Left lung (tissue), 10 donors: ENCODE measurements around the gene EDRF1. TPM values are rescaled to one million over a fixed set of nuclear protein-coding genes. Genes with fewer than 3 reads are reported as not detected.

Source experiments
- ATAC-seq: fragments of 200-7000 bp; cut with Tn5 transposase; one replicate; pipeline ENCODE4 v1.9.1; 2020; ENCODE audit warnings: moderate library complexity
- DNase-seq, 4 donors: peaks; one replicate each; pipeline ENCODE4 v3.0.0-alpha.2; 2013 to 2020
- H3K27ac ChIP-seq, 2 donors: fragments of 200-600 bp; sonication (generic) in 1 of 2; one replicate each; pipeline versions ENCODE4 v1.5.0 to v1.8.0; 2020 to 2021
- H3K27me3 ChIP-seq, 2 donors: fragments of 200-600 bp; sonication (generic) in 1 of 2; one replicate each; pipeline versions ENCODE4 v1.5.0 to v1.8.0; 2020 to 2021
- H3K36me3 ChIP-seq, 2 donors: fragments of 200-600 bp; sonication (generic) in 1 of 2; one replicate each; pipeline versions ENCODE4 v1.5.0 to v1.8.0; 2020 to 2021
- H3K4me1 ChIP-seq, 2 donors: fragments of 200-600 bp; one replicate each; pipeline ENCODE4 v1.8.0; 2021
- H3K4me3 ChIP-seq, 2 donors: fragments of 200-600 bp; sonication (generic) in 1 of 2; one replicate each; pipeline versions ENCODE4 v1.5.0 to v1.8.0; 2020 to 2021; ENCODE audit warnings: mild to moderate bottlenecking in 1 of 2
- H3K9me3 ChIP-seq, 2 donors: fragments of 200-600 bp; sonication (generic) in 1 of 2; one replicate each; pipeline versions ENCODE4 v1.5.0 to v1.8.0; 2020 to 2021
- intact Hi-C, 2 donors: fragments of 100-400 bp; cut with DNase I; formaldehyde crosslinking; loops; one replicate each; pipeline versions ENCODE4 v1.11.2 to v1.14.2; 2022
- polyA plus RNA-seq, 6 donors: library from polyadenylated mRNA; unstranded; fragments of 120-200 nt; gene quantifications; one replicate each; pipeline ENCODE4 v1.2.1, GENCODE V29; 2013; ENCODE audit not compliant: insufficient read length in 6 of 6
- total RNA-seq, 2 donors: library from RNA; stranded (reverse); fragmentation: NEBNext Ultra II Directional; extraction: Animal tissue kit (Norgen Biotek cat#: 25700); gene quantifications; one replicate each; pipeline ENCODE4 v1.2.1, GENCODE V29; 2021
- TF ChIP-seq, protein P1 (sequence below), 2 donors: fragments of 200-600 bp; sonication (generic) in 1 of 2; IDR thresholded peaks; one replicate each; pipeline versions ENCODE4 v1.5.0 to v1.8.0; 2021; ENCODE audit warnings: antibody characterized with exemption in 2 of 2
- donor health status: DM: no; HTN: yes; CAD: no.
- donor health status: DM: no; HTN: no; CAD: no.

The EDRF1 gene
- total and polyA plus RNA-seq, 8 donors: 19.9 to 70.1 (median 59.7) TPM

DNA sequence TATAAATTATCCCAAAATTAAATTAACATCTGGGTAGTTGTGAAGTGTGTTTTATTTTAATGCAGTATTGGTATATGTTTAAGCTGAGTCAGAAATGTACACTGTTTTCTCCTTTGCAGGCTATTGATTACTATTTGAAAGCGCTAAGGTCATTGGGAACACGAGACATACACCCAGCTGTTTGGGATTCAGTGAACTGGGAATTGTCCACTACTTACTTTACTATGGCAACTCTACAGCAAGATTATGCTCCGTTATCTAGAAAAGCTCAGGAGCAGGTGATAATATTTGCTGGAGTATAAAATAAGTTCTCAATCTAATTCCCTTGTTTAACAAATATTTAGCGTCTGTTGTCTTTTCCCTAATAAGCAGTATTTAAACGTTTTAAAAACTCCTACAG is 27.9 kb downstream of the EDRF1 start:
- DNase-seq: no peak
- no peak overlapping the region for H3K27ac ChIP-seq
- intact Hi-C loops: no loop called here
- TF ChIP-seq, protein P1, sequence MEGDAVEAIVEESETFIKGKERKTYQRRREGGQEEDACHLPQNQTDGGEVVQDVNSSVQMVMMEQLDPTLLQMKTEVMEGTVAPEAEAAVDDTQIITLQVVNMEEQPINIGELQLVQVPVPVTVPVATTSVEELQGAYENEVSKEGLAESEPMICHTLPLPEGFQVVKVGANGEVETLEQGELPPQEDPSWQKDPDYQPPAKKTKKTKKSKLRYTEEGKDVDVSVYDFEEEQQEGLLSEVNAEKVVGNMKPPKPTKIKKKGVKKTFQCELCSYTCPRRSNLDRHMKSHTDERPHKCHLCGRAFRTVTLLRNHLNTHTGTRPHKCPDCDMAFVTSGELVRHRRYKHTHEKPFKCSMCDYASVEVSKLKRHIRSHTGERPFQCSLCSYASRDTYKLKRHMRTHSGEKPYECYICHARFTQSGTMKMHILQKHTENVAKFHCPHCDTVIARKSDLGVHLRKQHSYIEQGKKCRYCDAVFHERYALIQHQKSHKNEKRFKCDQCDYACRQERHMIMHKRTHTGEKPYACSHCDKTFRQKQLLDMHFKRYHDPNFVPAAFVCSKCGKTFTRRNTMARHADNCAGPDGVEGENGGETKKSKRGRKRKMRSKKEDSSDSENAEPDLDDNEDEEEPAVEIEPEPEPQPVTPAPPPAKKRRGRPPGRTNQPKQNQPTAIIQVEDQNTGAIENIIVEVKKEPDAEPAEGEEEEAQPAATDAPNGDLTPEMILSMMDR (IDR thresholded peaks at IDR 0.05): no peak
- H3K36me3 ChIP-seq: peaks cover 0 to 100% of the 10 kb centered on the region in 2 donors
- ATAC-seq: no peak
- H3K4me1 ChIP-seq: no peaks in the 10 kb centered on the region
- no peak overlapping the region for H3K4me3 ChIP-seq
- no peaks in the 10 kb centered on the region for H3K9me3 ChIP-seq
- no peaks in the 10 kb centered on the region for H3K27me3 ChIP-seq

DNA sequence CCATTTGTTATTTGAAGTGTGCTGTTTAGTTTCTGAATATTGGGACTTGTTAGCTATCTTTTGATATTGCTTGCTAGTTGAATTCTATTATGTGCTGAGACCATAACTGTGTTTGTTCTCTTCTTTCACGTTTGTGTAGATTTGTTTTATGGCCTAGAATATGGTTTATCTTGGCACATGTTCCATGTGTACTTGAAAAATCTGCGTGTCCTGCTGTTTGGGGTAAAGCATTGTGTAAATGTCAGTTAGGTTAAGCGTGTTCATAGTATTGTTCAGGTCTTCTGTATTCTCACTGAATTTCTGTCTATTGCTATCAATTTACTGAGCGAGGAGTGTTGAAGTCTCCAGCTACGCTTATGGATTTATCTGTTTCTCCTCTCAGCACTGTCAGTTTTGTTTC is 36.7 kb downstream of the EDRF1 start:
- DNase-seq (no peak), ATAC-seq (no peak)
- Histone ChIP-seq H3K27me3 (no peaks in the 10 kb centered on the region), H3K4me3 (no peak overlapping the region), H3K27ac (no peak overlapping the region), H3K36me3 (peaks cover 0 to 99% of the 10 kb centered on the region in 2 donors), H3K9me3 (no peaks in the 10 kb centered on the region), H3K4me1 (no peaks in the 10 kb centered on the region)
- intact Hi-C loops: no loop called here
- TF ChIP-seq, protein P1 (IDR thresholded peaks at IDR 0.05): no peak

DNA sequence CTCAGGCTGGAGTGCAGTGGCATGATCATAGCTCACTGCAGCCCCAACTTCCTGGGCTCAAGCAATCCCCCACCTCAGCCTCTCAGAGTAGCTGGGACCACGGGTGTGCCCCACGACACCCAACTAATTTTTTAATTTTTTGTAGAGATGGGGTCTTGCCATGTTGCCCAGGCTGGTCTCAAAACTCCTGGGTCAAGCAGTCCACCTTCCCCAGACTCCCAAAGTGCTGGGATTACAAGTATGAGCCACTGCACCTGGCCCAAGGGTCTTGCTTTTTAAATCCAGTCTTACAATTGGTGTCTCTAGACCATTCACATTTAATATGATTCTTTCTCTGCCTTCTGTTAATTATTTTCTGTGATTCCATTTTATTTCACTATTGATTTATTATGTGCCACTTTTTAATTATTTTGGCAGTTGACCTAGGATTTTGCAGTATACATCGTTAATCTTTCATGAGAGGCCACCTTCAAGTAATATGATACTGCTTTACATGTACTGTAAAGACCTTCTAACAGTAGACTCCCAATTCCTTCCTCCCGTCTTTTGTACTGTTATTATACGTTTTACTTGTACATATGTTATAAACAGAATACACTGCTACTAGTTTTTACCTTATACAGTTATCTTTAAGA is 37.5 kb downstream of the EDRF1 start:
- Histone ChIP-seq H3K9me3 (no peaks in the 10 kb centered on the region), H3K36me3 (peaks cover 0 to 98% of the 10 kb centered on the region in 2 donors), H3K4me1 (no peaks in the 10 kb centered on the region), H3K4me3 (no peak overlapping the region), H3K27me3 (no peaks in the 10 kb centered on the region), H3K27ac (no peak overlapping the region)
- ATAC-seq (no peak), DNase-seq (no peak)
- intact Hi-C loops: no loop called here
- TF ChIP-seq, protein P1 (IDR thresholded peaks at IDR 0.05): no peak

DNA sequence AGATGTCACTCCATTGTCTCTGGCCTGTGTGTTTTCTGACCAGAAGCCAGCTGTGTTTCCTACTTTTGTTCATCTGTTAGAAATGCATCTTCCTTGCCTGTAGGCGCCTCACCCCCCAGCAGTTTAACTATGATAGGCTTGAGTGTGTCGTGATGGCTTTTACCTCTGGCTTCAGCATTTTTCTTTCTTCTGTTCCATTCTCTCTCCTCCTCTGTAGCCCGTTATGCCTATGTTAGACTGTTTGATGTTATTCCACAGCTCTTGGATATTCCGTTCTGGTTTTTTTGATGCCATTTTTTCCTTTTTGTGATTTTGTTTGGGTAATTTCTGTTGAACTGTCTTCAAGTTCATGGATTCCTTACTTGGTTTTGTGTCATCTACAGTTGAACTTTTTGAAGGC is 38.2 kb downstream of the EDRF1 start:
- no peaks in the 10 kb centered on the region for H3K27me3 ChIP-seq
- ATAC-seq (no peak), DNase-seq (no peak)
- no peaks in the 10 kb centered on the region for H3K9me3 ChIP-seq
- H3K4me1 ChIP-seq: no peaks in the 10 kb centered on the region
- TF ChIP-seq, protein P1 (IDR thresholded peaks at IDR 0.05): no peak
- H3K27ac ChIP-seq: no peak overlapping the region
- H3K36me3 ChIP-seq: peaks cover 0 to 98% of the 10 kb centered on the region in 2 donors
- no peak overlapping the region for H3K4me3 ChIP-seq
- intact Hi-C loops: no loop called here

DNA sequence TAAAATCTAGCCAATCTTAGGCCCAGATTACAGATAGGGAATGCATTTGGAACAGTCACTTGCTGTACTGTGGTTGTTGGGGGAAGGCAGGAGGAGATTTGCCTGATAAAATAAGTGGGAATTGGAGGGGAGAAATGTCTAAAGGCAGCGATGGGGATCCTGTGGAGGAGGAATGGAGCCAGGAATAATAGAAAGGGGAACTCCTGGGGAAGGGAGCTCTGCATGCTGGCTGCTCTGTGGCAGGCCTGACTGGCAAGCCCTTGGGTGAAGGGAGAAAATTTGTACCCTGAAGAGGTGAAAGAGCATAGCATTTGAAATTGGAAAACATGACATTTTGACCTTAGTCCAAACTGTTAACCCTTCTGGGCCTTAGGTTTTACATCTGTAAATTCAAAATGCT is 42.5 kb downstream of the EDRF1 start:
- Histone ChIP-seq H3K27me3 (no peaks in the 10 kb centered on the region), H3K36me3 (peaks cover 0 to 96% of the 10 kb centered on the region in 2 donors), H3K9me3 (no peaks in the 10 kb centered on the region), H3K4me3 (no peak overlapping the region), H3K27ac (no peak overlapping the region), H3K4me1 (no peaks in the 10 kb centered on the region)
- intact Hi-C loops: no loop called here
- no peak for DNase-seq
- ATAC-seq: no peak
- TF ChIP-seq, protein P1 (IDR thresholded peaks at IDR 0.05): no peak
